22Rv1 (cell line): Measurements from ENCODE around the gene PLEKHG1.

Source experiments
- H3K27ac ChIP-seq: fragments of 450-650 bp; 2 replicates; pipeline ENCODE4 v1.5.1; 2017
- ZFX ChIP-seq: fragments of 450-650 bp; IDR thresholded peaks from 2 replicates; pipeline ENCODE4 v1.6.1; 2017; ENCODE audit warnings: antibody characterized with exemption, borderline replicate concordance
- TF ChIP-seq, protein P1 (sequence below): fragments of 450-650 bp; IDR thresholded peaks from 2 replicates; pipeline ENCODE4 v1.5.1; 2017; ENCODE audit warnings: mild to moderate bottlenecking

PLEKHG1 gene

DNA sequence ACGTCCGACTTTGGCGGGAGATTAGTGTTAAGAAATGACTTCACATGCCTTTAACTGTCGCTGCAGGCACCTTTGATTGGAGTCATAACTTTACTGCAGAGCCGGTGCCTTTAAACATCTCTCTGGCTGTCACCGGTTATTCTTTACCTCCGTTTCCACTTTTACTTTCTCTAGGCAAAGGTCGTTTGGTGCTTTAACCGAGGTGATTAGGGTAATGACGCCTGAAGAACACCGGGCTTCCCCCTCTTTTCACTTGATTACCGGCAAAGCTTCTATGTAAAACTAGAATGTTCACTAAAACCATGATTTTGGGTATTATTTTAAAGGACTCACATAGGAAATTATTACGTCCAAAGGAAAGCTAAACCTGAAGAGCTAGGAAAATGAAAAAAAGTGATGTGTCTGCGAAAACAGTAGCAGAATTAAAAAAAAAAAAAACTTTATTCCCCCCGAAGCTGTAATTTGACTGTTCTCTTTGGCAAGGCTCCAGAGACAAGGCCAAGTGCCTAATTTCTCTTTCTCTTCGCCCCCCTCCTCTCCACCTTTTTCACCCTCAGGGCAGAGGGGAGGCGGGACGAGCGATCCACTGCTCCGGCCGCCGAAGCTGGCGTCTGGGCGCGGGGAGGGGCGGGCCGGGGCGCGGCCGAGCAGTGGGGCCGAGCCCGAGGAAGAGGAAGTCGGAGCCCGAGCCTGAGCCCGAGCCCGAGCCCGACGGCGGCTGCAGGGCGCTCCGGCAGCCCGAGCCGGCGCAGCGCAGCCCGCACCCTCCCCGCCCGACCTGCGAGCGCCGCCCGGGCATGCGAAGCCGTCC lies at the start of gene PLEKHG1:
TSS of gene PLEKHG1 (plus strand) at position 687 of the 811 bp plus-strand sequence. CDS start 133,797 bp downstream, outside the sequence.
- TF ChIP-seq, protein P1, sequence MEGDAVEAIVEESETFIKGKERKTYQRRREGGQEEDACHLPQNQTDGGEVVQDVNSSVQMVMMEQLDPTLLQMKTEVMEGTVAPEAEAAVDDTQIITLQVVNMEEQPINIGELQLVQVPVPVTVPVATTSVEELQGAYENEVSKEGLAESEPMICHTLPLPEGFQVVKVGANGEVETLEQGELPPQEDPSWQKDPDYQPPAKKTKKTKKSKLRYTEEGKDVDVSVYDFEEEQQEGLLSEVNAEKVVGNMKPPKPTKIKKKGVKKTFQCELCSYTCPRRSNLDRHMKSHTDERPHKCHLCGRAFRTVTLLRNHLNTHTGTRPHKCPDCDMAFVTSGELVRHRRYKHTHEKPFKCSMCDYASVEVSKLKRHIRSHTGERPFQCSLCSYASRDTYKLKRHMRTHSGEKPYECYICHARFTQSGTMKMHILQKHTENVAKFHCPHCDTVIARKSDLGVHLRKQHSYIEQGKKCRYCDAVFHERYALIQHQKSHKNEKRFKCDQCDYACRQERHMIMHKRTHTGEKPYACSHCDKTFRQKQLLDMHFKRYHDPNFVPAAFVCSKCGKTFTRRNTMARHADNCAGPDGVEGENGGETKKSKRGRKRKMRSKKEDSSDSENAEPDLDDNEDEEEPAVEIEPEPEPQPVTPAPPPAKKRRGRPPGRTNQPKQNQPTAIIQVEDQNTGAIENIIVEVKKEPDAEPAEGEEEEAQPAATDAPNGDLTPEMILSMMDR, result no peak
- no peak for TF ChIP-seq ZFX
- no peak within 1 kb of the TSS for H3K27ac ChIP-seq

DNA sequence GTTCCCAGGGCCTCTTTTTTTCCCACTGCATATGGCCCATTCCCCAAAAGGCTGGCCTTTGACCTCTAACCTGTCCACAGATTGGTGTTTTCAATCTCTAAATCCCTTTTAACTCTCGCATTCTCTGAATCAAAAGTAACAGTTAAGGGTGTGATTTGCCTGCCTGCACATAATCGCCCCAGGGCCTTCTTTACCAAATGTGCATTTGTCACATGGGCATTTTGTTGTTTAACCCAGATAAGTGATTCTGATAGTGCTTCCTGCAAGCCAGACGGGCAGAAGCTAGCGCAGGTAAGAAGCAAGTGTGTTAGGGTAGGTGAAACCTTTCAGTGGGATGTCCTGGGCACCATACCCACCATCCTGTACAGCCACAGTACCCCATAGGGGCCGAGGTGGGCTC lies 49.4 kb upstream of the PLEKHG1 start:
- H3K27ac ChIP-seq, result no peak overlapping the region
- TF ChIP-seq, protein P1, result no peak
- TF ChIP-seq ZFX, result no peak

DNA sequence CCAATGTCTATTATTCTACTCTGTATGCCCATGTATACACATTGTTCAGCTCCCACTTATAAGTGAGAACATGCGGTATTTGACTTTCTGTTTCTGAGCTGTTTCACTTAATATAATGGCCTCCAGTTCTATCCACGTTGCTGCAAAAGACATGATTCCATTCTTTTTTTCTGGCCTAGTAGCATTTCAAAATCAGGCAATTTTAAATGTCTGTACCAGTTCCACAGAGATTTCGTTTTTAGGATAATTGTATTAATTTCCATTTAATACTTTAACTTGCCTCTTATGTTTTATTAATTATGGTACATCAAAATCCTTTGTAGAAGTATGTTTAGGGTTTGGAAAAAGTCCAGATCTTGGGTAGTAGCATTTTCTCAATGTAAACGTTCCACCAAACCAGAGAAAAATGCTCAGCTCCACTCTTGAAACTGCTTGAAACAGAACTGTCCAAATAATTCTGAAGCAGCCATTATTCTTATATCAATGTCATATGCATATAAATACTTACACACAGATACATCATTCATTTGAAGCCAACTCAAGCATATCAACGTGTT lies 42.6 kb upstream of the PLEKHG1 start:
- no peak overlapping the region for H3K27ac ChIP-seq
- TF ChIP-seq ZFX, result no peak

DNA sequence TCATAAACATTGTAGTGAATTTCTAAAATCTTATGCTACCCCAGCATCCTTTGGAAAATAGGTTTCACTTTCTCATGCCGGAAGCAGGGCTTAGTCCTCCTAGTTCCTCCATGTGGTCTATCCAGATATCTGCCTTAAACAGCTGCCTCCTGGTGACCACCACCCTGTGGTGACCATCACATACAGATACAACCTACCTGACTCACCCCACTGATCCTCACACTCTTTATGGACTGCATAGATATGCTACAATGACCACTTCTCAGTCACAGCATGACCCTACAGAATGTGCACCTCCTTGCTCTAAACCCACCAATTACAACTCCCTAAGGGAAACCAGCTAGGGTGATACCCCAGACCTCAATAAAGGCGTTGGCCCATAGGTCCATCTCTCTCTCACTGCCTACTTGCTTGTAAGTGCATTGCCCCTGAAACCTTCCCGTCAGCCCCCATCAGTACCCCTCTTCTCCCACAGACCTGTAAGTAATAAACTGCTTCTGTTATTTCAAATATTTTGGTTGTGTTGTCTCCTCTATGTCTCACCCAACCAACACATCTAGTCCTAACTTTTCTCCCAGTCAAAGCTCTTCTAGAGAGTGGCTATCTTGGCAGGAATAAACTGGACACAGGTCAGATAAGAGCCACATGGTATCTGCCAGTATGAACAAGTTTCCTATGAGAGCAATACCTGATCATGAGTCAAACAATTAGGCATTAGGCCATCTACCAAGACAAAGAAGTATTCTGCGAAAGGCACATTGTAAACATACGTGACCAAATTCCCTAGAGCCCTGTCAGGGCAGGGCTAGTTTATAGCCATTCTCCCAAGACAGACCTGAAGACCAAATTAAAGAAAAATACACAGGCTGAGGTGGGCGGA lies 39.4 kb upstream of the PLEKHG1 start:
- TF ChIP-seq, protein P1, result no peak
- no peak for TF ChIP-seq ZFX
- no peak overlapping the region for H3K27ac ChIP-seq

DNA sequence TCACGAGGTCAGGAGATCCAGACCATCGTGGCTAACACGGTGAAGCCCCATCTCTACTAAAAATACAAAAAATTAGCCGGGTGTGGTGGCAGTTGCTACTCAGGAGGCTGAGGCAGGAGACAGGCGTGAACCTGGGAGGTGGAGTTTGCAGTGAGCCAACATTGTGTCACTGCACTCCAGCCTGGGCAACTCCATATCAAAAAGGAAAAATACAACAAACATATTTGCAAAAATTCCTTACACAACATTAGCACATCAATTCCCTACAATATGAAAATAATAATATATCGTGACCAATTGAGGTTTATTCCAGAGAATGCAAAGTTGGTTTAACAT lies 38.8 kb upstream of the PLEKHG1 start:
- no peak for TF ChIP-seq ZFX
- TF ChIP-seq, protein P1, result no peak

DNA sequence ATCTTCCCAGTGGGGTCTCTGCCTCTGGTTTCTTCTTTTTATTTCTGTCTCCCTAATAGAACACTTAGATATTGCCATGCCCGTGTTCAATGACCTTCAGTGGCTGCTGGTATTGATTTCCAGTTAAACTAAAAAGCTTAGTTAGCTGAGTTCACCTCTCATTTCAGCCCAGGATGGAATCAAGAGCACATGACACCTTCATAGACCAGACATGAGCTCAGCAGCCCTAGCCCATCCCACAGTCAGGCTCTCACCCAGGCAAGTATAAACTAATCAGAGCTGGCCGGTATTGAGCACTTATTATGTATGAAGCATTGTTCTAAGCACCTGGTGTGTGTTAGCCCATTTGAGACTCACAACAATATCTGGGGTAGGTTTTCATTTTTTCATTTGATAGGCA lies 33.7 kb upstream of the PLEKHG1 start:
- TF ChIP-seq ZFX, result no peak
- TF ChIP-seq, protein P1, result no peak
- H3K27ac ChIP-seq, result no peak overlapping the region

More for the DNA sequence above, 38.8 kb upstream of the PLEKHG1 start:
- H3K27ac ChIP-seq, result no peak overlapping the region

DNA sequence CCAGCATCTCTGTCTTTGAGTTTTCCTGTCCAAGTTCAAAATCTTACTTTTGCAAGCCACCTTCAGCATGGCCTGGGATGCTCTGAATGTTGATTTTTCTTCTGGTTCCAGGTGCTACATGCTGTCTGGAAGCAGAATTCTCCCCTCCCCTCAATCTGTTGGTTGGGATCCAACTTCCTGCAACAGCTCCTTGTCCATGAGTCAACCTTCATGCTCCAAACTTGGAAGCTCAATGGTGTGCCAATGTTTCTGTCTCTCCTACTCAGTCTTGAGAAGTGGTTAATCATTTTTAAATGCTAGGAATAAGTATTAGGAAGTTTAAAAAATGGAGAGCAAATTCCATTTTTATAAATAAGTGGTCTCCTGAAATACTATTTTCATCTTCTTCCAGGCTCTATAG lies 33.2 kb upstream of the PLEKHG1 start:
- TF ChIP-seq, protein P1, result no peak
- no peak for TF ChIP-seq ZFX
- H3K27ac ChIP-seq, result no peak overlapping the region
